Limb (tissue), 2 donors: ENCODE data around the gene ARHGEF2.

Experiments
- DNase-seq, 2 donors: peaks; one replicate each; pipeline ENCODE4 v3.0.0-alpha.2; 2016; ENCODE audit errors: extremely low spot score in 2 of 2

Gene ARHGEF2

GRCh38 chr1:155971910-155972809 is 6.2 kb downstream of the ARHGEF2 start:
- DNase-seq = no peak

- no peak for DNase-seq
These were observed 7.7 kb downstream of the ARHGEF2 start for GRCh38 chr1:155970531-155971167.

- no peak for DNase-seq
These were observed 9.0 kb downstream of the ARHGEF2 start for GRCh38 chr1:155969377-155969791.

- peak; percentile 85 to 87 for DNase-seq
These were observed 9.7 kb downstream of the ARHGEF2 start for GRCh38 chr1:155968670-155969069.

- no peak for DNase-seq
These were observed 10.3 kb downstream of the ARHGEF2 start for GRCh38 chr1:155968051-155968400.

- DNase-seq = no peak
These were observed 10.9 kb downstream of the ARHGEF2 start for GRCh38 chr1:155967341-155968050.

GRCh38 chr1:155966750-155967149 is 11.6 kb downstream of the ARHGEF2 start:
- DNase-seq = no peak

- no peak for DNase-seq
These were observed 12.2 kb downstream of the ARHGEF2 start for GRCh38 chr1:155966135-155966534.

- no peak for DNase-seq
These were observed 14.2 kb downstream of the ARHGEF2 start for GRCh38 chr1:155964193-155964592.

- no peak for DNase-seq
These were observed 15.6 kb downstream of the ARHGEF2 start for GRCh38 chr1:155962599-155963211.

- DNase-seq = no peak
These were observed 16.4 kb downstream of the ARHGEF2 start for GRCh38 chr1:155961937-155962336.

- DNase-seq = no peak
These were observed 18.1 kb downstream of the ARHGEF2 start for GRCh38 chr1:155960081-155960745.

GRCh38 chr1:155957411-155957915 is 20.9 kb downstream of the ARHGEF2 start:
- no peak for DNase-seq

- no peak for DNase-seq
These were observed 23.7 kb downstream of the ARHGEF2 start for GRCh38 chr1:155954645-155955044.

GRCh38 chr1:155952505-155952890 is 25.8 kb downstream of the ARHGEF2 start:
- no peak for DNase-seq

- no peak for DNase-seq
These were observed 26.4 kb downstream of the ARHGEF2 start for GRCh38 chr1:155951753-155952504.

GRCh38 chr1:155950829-155951228 is 27.5 kb downstream of the ARHGEF2 start:
- no peak for DNase-seq

GRCh38 chr1:155947741-155948140 is 30.6 kb downstream of the ARHGEF2 start:
- DNase-seq = no peak

GRCh38 chr1:155947292-155947691 is 31.1 kb downstream of the ARHGEF2 start:
- no peak for DNase-seq

- DNase-seq = no peak
These were observed 31.6 kb downstream of the ARHGEF2 start for GRCh38 chr1:155946633-155947219.
